ENCODE results near the gene RNF123.

RNF123 gene

GRCh38 chr3:49756036-49756435 lies 66.7 kb downstream of the RNF123 start:
- no peak for DNase-seq

- no peak for DNase-seq
Measured at GRCh38 chr3:49757197-49757596, 67.8 kb downstream of the RNF123 start.

- no peak for DNase-seq
Measured at GRCh38 chr3:49759226-49759625, 69.9 kb downstream of the RNF123 start.

- DNase-seq, result no peak
Measured at GRCh38 chr3:49761661-49762060, 72.3 kb downstream of the RNF123 start.

- DNase-seq, result no peak
Measured at GRCh38 chr3:49763981-49764380, 74.6 kb downstream of the RNF123 start.

- DNase-seq, result no peak
Measured at GRCh38 chr3:49769286-49769915, 80.0 kb downstream of the RNF123 start.

GRCh38 chr3:49769926-49770325 lies 80.6 kb downstream of the RNF123 start:
- DNase-seq, result no peak

Measured in stimulated activated CD4-positive, alpha-beta T cell treated with anti-CD3 and anti-CD28 coated beads, Interleukin-15, amount 100 ng/mL, for 24 hours (primary cell).